NT2/D1 (cell line): ENCODE data around the gene TBC1D9.

Source experiments
- DNase-seq: peaks from one replicate; pipeline ENCODE4 v3.0.0-alpha.2; 2011; ENCODE audit warnings: low read depth, low spot score
- H3K27me3 ChIP-seq: 2 replicates; pipeline ENCODE4 v1.6.0; 2011; ENCODE audit warnings: mild to moderate bottlenecking; ENCODE audit not compliant: insufficient read length, insufficient read depth
- H3K36me3 ChIP-seq: 2 replicates; pipeline ENCODE4 v1.6.1; 2011; ENCODE audit warnings: mild to moderate bottlenecking, low read length, mixed read lengths; ENCODE audit not compliant: insufficient read depth, insufficient read length
- H3K4me1 ChIP-seq: 2 replicates; pipeline ENCODE4 v1.5.1; 2011; ENCODE audit not compliant: insufficient read depth, insufficient read length
- H3K4me3 ChIP-seq: 2 replicates; pipeline ENCODE4 v1.5.1; 2011; ENCODE audit warnings: low read depth; ENCODE audit not compliant: insufficient read length
- H3K9ac ChIP-seq: 2 replicates; pipeline ENCODE4 v1.6.0; 2011; ENCODE audit warnings: low read depth; ENCODE audit not compliant: insufficient read length
- H3K9me3 ChIP-seq: 2 replicates; pipeline ENCODE4 v1.5.1; 2011; ENCODE audit warnings: mild to moderate bottlenecking, low read length; ENCODE audit not compliant: insufficient read depth
- SUZ12 ChIP-seq: IDR thresholded peaks from 2 replicates; pipeline ENCODE4 v1.6.1; 2011; ENCODE audit not compliant: insufficient read length, insufficient read depth; ENCODE audit errors: extremely low read depth
- YY1 ChIP-seq: IDR thresholded peaks from 2 replicates; pipeline ENCODE4 v1.6.1; 2011; ENCODE audit not compliant: insufficient read length, insufficient read depth
- ZNF274 ChIP-seq: IDR thresholded peaks from 2 replicates; pipeline ENCODE4 v1.6.1; 2011; ENCODE audit warnings: mild to moderate bottlenecking, low read depth, low read length

Gene TBC1D9

GRCh38 chr4:140673729-140674128 lies 82.5 kb downstream of the TBC1D9 start:
- no peak overlapping the region for H3K9ac ChIP-seq
- H3K4me1 ChIP-seq, result no peaks in the 10 kb centered on the region
- H3K4me3 ChIP-seq, result no peak overlapping the region
- no peaks in the 10 kb centered on the region for H3K9me3 ChIP-seq
- peaks cover 13% of the 10 kb centered on the region for H3K36me3 ChIP-seq
- no peak for DNase-seq
- TF ChIP-seq ZNF274 (no peak), YY1 (no peak), SUZ12 (no peak)
- H3K27me3 ChIP-seq, result no peaks in the 10 kb centered on the region

GRCh38 chr4:140672416-140672815 lies 83.8 kb downstream of the TBC1D9 start:
- Histone ChIP-seq H3K9ac (no peak overlapping the region), H3K4me1 (no peaks in the 10 kb centered on the region), H3K27me3 (no peaks in the 10 kb centered on the region), H3K4me3 (no peak overlapping the region), H3K36me3 (peaks cover 15% of the 10 kb centered on the region), H3K9me3 (no peaks in the 10 kb centered on the region)
- TF ChIP-seq ZNF274 (no peak), SUZ12 (no peak), YY1 (no peak)
- no peak for DNase-seq

- H3K4me1 ChIP-seq, result no peaks in the 10 kb centered on the region
- H3K4me3 ChIP-seq, result no peak overlapping the region
- H3K36me3 ChIP-seq, result peaks cover 15% of the 10 kb centered on the region
- H3K9ac ChIP-seq, result no peak overlapping the region
- no peaks in the 10 kb centered on the region for H3K27me3 ChIP-seq
- TF ChIP-seq SUZ12, result no peak
- no peak for TF ChIP-seq YY1
- no peak for TF ChIP-seq ZNF274
- no peaks in the 10 kb centered on the region for H3K9me3 ChIP-seq
- DNase-seq, result no peak
Measured at GRCh38 chr4:140668111-140668510, 88.1 kb downstream of the TBC1D9 start.

- Histone ChIP-seq H3K9ac (no peak overlapping the region), H3K4me1 (no peaks in the 10 kb centered on the region), H3K4me3 (no peak overlapping the region), H3K27me3 (no peaks in the 10 kb centered on the region), H3K36me3 (peaks cover 15% of the 10 kb centered on the region), H3K9me3 (no peaks in the 10 kb centered on the region)
- no peak for DNase-seq
- no peak for TF ChIP-seq SUZ12
Measured at GRCh38 chr4:140666889-140667614, 89.1 kb downstream of the TBC1D9 start.

- Histone ChIP-seq H3K4me1 (no peaks in the 10 kb centered on the region), H3K36me3 (peaks cover 8% of the 10 kb centered on the region), H3K9me3 (no peaks in the 10 kb centered on the region), H3K9ac (no peak overlapping the region), H3K4me3 (no peak overlapping the region), H3K27me3 (no peaks in the 10 kb centered on the region)
- DNase-seq, result no peak
- TF ChIP-seq ZNF274 (no peak), SUZ12 (no peak), YY1 (no peak)
Measured at GRCh38 chr4:140662082-140662869, 93.9 kb downstream of the TBC1D9 start.

- no peaks in the 10 kb centered on the region for H3K9me3 ChIP-seq
- no peaks in the 10 kb centered on the region for H3K27me3 ChIP-seq
- H3K9ac ChIP-seq, result no peak overlapping the region
- H3K36me3 ChIP-seq, result peaks cover 8% of the 10 kb centered on the region
- H3K4me3 ChIP-seq, result no peak overlapping the region
- no peaks in the 10 kb centered on the region for H3K4me1 ChIP-seq
- no peak for TF ChIP-seq ZNF274
- TF ChIP-seq SUZ12, result no peak
- no peak for TF ChIP-seq YY1
- no peak for DNase-seq
Measured at GRCh38 chr4:140661550-140661949, 94.6 kb downstream of the TBC1D9 start.

- Histone ChIP-seq H3K9me3 (no peaks in the 10 kb centered on the region), H3K36me3 (peaks cover 8% of the 10 kb centered on the region), H3K27me3 (no peaks in the 10 kb centered on the region), H3K4me3 (no peak overlapping the region), H3K9ac (no peak overlapping the region), H3K4me1 (no peaks in the 10 kb centered on the region)
- TF ChIP-seq SUZ12 (no peak), YY1 (no peak), ZNF274 (no peak)
- no peak for DNase-seq
Measured at GRCh38 chr4:140659943-140660700, 96.1 kb downstream of the TBC1D9 start.
